SK-N-SH treated with all-trans-retinoic acid at 6 μM for 48 hours (cell line): Measurements from ENCODE around the gene SH3D21.

ENCODE experiments used
- BACH2 ChIP-seq: fragments of 250-450 bp; sonication (Bioruptor Pico); IDR thresholded peaks from 2 replicates; pipeline ENCODE4 v1.9.0; 2021; ENCODE audit warnings: mild to moderate bottlenecking, borderline replicate concordance
- CREB5 ChIP-seq: fragments of 250-450 bp; sonication (Bioruptor Pico); IDR thresholded peaks from 2 replicates; pipeline ENCODE4 v1.5.1; 2020; ENCODE audit warnings: low read depth, mild to moderate bottlenecking, moderate library complexity
- CSDC2 ChIP-seq: fragments of 250-450 bp; sonication (Bioruptor Pico); IDR thresholded peaks from 2 replicates; pipeline ENCODE4 v1.5.0; 2020; ENCODE audit warnings: mild to moderate bottlenecking, moderate library complexity
- ESRRG ChIP-seq: fragments of 250-450 bp; sonication (Bioruptor Pico); IDR thresholded peaks from 2 replicates; pipeline ENCODE4 v1.6.1; 2021; ENCODE audit warnings: mild to moderate bottlenecking
- ISL1 ChIP-seq: fragments of 250-450 bp; sonication (Bioruptor Pico); IDR thresholded peaks from 2 replicates; pipeline ENCODE4 v2.1.2; 2022; ENCODE audit warnings: mild to moderate bottlenecking, moderate library complexity
- PATZ1 ChIP-seq: fragments of 250-450 bp; sonication (Bioruptor Pico); IDR thresholded peaks from 2 replicates; pipeline ENCODE4 v1.8.0; 2020; ENCODE audit warnings: mild to moderate bottlenecking, moderate library complexity, borderline replicate concordance
- SNAI2 ChIP-seq: fragments of 250-450 bp; sonication (Bioruptor Pico); IDR thresholded peaks from 2 replicates; pipeline ENCODE4 v1.5.0; 2020; ENCODE audit warnings: mild to moderate bottlenecking, moderate library complexity
- TCF4 ChIP-seq: fragments of 250-450 bp; sonication (Bioruptor Pico); IDR thresholded peaks from 2 replicates; pipeline ENCODE4 v1.8.0; 2021; ENCODE audit warnings: mild to moderate bottlenecking, moderate library complexity, borderline replicate concordance
- ZC3H10 ChIP-seq: fragments of 250-450 bp; sonication (Bioruptor Pico); IDR thresholded peaks from 2 replicates; pipeline ENCODE4 v1.5.1; 2021; ENCODE audit warnings: mild to moderate bottlenecking, moderate library complexity

- TF ChIP-seq TCF4 (no peak), ISL1 (CRISPR knock-in tag) (no peak), CREB5 (CRISPR knock-in tag) (no peak), CSDC2 (no peak), SNAI2 (CRISPR knock-in tag) (no peak), BACH2 (CRISPR knock-in tag) (no peak), PATZ1 (no peak), ESRRG (CRISPR knock-in tag) (no peak), ZC3H10 (CRISPR knock-in tag) (no peak)
Measured at GRCh38 chr1:36359911-36360550, 53.9 kb downstream of the SH3D21 start.
